A673 (cell line): ENCODE results near the gene NOS1AP.

ENCODE experiments used
- CTCF ChIP-seq: fragments of 300-800, 200-600 bp; sonication (generic); conservative IDR thresholded peaks from 2 replicates; pipeline ENCODE4 v1.5.1; 2017; ENCODE audit warnings: low read depth, mild to moderate bottlenecking, antibody characterized with exemption, low read length, moderate library complexity, mixed read lengths
- EZH2 ChIP-seq: fragments of 200-600 bp; sonication (generic); IDR thresholded peaks from 2 replicates; pipeline ENCODE4 v1.6.1; 2017; ENCODE audit warnings: borderline replicate concordance, low read depth, mild to moderate bottlenecking, mixed read lengths, antibody characterized with exemption, low read length; ENCODE audit not compliant: poor library complexity, severe bottlenecking

GRCh38 chr1:162186026-162186374, 116.5 kb downstream of the NOS1AP start:
- no peak for TF ChIP-seq CTCF
- no peak for TF ChIP-seq EZH2
